Kidney (tissue), 14 donors: Measurements from ENCODE around the gene ADPRHL1. TPM values are rescaled to one million over a fixed set of nuclear protein-coding genes. Genes with fewer than 3 reads are reported as not detected.

Experiments used
- DNase-seq, 5 donors: peaks; one replicate each; pipeline ENCODE4 v3.0.0-alpha.2; 2013 to 2020
- FAIRE-seq: peaks from 2 replicates; lab custom pipeline; 2012; peaks lifted over from hg19 to GRCh38; lab: Jason Lieb, UNC
- H3K27ac ChIP-seq, 2 donors: one replicate each; pipeline ENCODE4 v1.7.0; 2013; ENCODE audit warnings: low read depth in 2 of 2, low read length in 2 of 2, inconsistent platforms in 1 of 2
- H3K27me3 ChIP-seq: one replicate; pipeline ENCODE4 v1.7.1; 2013; ENCODE audit warnings: low read length, inconsistent platforms; ENCODE audit not compliant: control insufficient read depth, insufficient read depth
- H3K36me3 ChIP-seq, 3 donors: one replicate each; pipeline versions ENCODE4 v1.7.0 to v1.7.1; 2013; ENCODE audit warnings: low read length in 3 of 3, control low read depth in 1 of 3, inconsistent platforms in 1 of 3; ENCODE audit not compliant: insufficient read depth in 3 of 3, control insufficient read depth in 2 of 3
- H3K4me1 ChIP-seq, 3 donors: one replicate each; pipeline versions ENCODE4 v1.7.0 to v1.7.1; 2013; ENCODE audit warnings: low read length in 3 of 3, inconsistent platforms in 1 of 3, low read depth in 1 of 3; ENCODE audit not compliant: control insufficient read depth in 2 of 3, insufficient read depth in 2 of 3
- H3K4me3 ChIP-seq, 3 donors: one replicate each; pipeline versions ENCODE4 v1.7.0 to v1.8.1; 2013; ENCODE audit warnings: low read length in 3 of 3, control low read depth in 1 of 3, inconsistent platforms in 1 of 3
- H3K9ac ChIP-seq, 3 donors: one replicate each; pipeline versions ENCODE4 v1.7.0 to v1.7.1; 2013; ENCODE audit warnings: low read length in 3 of 3, control low read depth in 1 of 3, inconsistent platforms in 1 of 3
- H3K9me3 ChIP-seq, 3 donors: one replicate each; pipeline versions ENCODE4 v1.7.0 to v1.7.1; 2013; ENCODE audit warnings: low read length in 3 of 3, control low read depth in 1 of 3, inconsistent platforms in 1 of 3; ENCODE audit not compliant: control insufficient read depth in 2 of 3, insufficient read depth in 1 of 3
- intact Hi-C: fragments of 100-400 bp; cut with DNase I; formaldehyde crosslinking; loops from one replicate; pipeline ENCODE4 v1.11.1; 2022
- polyA plus RNA-seq: library from polyadenylated mRNA; stranded (reverse); fragments of 350-450 nt; fragmentation: Illumina TruSeq; extraction: RNeasy Lipid Tissue Mini Kit (QIAGEN cat#74804); gene quantifications from one replicate; pipeline ENCODE4 v1.2.3, GENCODE V29; 2014; ENCODE audit warnings: low read depth, low replicate concordance; ENCODE audit not compliant: insufficient read depth
- total RNA-seq: library from RNA; stranded (reverse); fragmentation: NEBNext Ultra II Directional; extraction: Animal tissue kit (Norgen Biotek cat#: 25700); gene quantifications from one replicate; pipeline ENCODE4 v1.2.1, GENCODE V29; 2021
- TF ChIP-seq, protein P1 (sequence below): IDR thresholded peaks from 3 replicates; pipeline ENCODE4 v1.5.1; 2012; ENCODE audit warnings: mild to moderate bottlenecking, moderate library complexity, borderline replicate concordance; ENCODE audit not compliant: insufficient read depth; ENCODE audit errors: extremely low read depth
- donor health status: control.
- donor health status: control.
- donor health status: control.
- donor health status: control.
- donor health status: control.
- donor health status: DM: yes; HTN: yes; CAD: no.
- donor health status: Normal renal cell carcinoma (clear cell type).

ADPRHL1 gene
- total and polyA plus RNA-seq, 2 donors from 2014 or later, result 1.1 to 1.5 TPM

DNA sequence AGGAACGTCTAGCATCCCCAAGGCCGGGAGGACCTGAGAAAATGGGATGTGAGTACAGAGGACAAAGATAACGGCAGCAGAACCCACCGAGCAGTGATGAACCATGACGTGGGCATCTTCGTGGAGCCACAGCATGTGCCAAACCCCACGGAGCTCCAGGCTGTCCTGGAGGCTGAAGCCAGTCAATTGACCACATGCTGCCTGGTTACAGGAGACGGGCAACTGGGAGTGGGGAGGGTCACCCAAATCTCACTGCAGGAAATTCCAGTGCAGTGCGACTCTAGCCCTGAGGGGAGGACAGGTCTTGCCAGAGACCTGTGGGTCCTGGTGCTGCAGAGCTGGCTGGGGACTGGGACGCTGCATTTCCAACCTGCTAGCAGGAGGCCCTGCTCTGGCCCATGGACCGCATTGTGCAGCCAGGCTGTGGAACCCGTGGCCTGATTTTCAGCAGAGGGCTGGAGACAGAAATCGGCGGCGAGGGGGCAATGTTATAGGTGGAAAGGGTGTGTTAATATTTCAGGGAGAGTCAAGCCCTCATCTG, 86.2 kb downstream of the ADPRHL1 start:
- H3K4me3 ChIP-seq, result no peak overlapping the region
- FAIRE-seq (no peak), DNase-seq (peak in 2 of 5 donors; percentile 31 to 68)
- no peaks in the 10 kb centered on the region for H3K9me3 ChIP-seq
- no peak overlapping the region for H3K27ac ChIP-seq
- H3K4me1 ChIP-seq, result no peaks in the 10 kb centered on the region
- no peaks in the 10 kb centered on the region for H3K27me3 ChIP-seq
- no peaks in the 10 kb centered on the region for H3K36me3 ChIP-seq
- H3K9ac ChIP-seq, result no peak overlapping the region
- intact Hi-C loops, result no loop called here
- TF ChIP-seq, protein P1, sequence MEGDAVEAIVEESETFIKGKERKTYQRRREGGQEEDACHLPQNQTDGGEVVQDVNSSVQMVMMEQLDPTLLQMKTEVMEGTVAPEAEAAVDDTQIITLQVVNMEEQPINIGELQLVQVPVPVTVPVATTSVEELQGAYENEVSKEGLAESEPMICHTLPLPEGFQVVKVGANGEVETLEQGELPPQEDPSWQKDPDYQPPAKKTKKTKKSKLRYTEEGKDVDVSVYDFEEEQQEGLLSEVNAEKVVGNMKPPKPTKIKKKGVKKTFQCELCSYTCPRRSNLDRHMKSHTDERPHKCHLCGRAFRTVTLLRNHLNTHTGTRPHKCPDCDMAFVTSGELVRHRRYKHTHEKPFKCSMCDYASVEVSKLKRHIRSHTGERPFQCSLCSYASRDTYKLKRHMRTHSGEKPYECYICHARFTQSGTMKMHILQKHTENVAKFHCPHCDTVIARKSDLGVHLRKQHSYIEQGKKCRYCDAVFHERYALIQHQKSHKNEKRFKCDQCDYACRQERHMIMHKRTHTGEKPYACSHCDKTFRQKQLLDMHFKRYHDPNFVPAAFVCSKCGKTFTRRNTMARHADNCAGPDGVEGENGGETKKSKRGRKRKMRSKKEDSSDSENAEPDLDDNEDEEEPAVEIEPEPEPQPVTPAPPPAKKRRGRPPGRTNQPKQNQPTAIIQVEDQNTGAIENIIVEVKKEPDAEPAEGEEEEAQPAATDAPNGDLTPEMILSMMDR, result no peak

DNA sequence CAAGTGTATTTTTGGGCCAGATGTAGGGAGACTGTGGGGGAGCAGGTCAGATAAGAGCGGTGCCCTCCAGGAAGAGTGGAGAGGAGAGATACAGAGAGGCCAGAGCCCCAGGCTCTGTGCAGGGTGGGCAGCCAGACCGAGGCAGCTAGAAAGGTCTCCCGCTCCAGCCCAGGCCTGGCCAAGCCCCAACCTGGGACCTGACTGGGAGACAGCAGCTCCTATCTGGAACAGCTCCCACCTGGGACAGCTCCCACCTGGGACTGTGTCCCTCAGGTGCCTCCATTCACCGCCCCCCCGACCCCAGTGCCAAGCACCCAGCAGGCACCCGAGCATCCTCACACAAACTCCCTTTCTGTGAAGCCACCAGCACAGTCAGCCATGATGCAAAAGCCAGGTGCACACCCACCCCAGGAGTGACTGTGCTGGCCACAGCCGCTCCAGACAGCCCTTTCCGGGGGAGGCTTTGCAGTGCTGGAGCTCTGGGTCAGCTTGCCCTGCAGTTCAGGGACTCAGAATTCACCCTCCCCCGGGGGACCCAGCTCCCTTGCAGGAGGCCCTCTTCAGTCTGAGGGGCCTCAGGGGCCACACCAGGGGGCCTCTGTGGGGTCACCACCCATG, 87.2 kb downstream of the ADPRHL1 start:
- Histone ChIP-seq H3K4me1 (no peaks in the 10 kb centered on the region), H3K36me3 (no peaks in the 10 kb centered on the region), H3K27me3 (no peaks in the 10 kb centered on the region), H3K4me3 (no peak overlapping the region), H3K9ac (no peak overlapping the region), H3K27ac (no peak overlapping the region), H3K9me3 (no peaks in the 10 kb centered on the region)
- TF ChIP-seq, protein P1, result no peak
- DNase-seq (peak; percentile 17 to 70 (median 33)), FAIRE-seq (no peak)
- intact Hi-C loops, result no loop called here

DNA sequence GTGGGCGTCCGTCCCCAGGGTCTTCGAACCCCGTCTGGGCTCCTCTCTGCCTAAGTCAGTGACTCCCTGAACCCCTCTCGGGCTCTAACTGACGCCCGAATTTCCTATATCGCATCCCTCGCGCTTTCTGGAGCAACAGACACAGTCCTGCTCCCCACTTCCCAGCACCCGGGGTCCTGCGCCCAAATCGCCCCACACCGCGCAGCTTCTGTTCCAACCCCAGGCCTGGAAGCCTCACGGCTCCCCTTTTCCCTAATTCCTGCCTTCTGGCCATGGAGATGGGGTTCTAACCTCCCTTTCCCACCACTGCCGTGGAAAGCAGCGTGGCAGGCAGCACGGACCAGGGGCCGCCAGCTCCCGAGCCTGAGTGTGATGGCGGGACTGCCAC, 87.7 kb downstream of the ADPRHL1 start:
- Histone ChIP-seq H3K36me3 (no peaks in the 10 kb centered on the region), H3K9ac (no peak overlapping the region), H3K27me3 (no peaks in the 10 kb centered on the region), H3K9me3 (no peaks in the 10 kb centered on the region), H3K27ac (no peak overlapping the region), H3K4me1 (no peaks in the 10 kb centered on the region), H3K4me3 (no peak overlapping the region)
- DNase-seq (peak in 1 of 5 donors; percentile 80), FAIRE-seq (no peak)
- intact Hi-C loops, result no loop called here
- TF ChIP-seq, protein P1, result no peak
